Activated CD8-positive, alpha-beta memory T cell treated with anti-CD3 and anti-CD28 coated beads for 24 hours (primary cell): Measurements from ENCODE around the gene LOX.

ENCODE experiments used
- DNase-seq: peaks from one replicate; pipeline ENCODE4 v3.0.0-alpha.2; 2020

The LOX gene

GRCh38 chr5:122051569-122051968 is 26.5 kb downstream of the LOX start:
- no peak for DNase-seq

- no peak for DNase-seq
Measured at GRCh38 chr5:122050959-122051358, 27.1 kb downstream of the LOX start.

- no peak for DNase-seq
Measured at GRCh38 chr5:122040636-122041302, 37.3 kb downstream of the LOX start.

- DNase-seq = no peak
Measured at GRCh38 chr5:122036326-122036725, 41.7 kb downstream of the LOX start.

GRCh38 chr5:122035913-122036312 is 42.1 kb downstream of the LOX start:
- DNase-seq = no peak

- DNase-seq = no peak
Measured at GRCh38 chr5:122031836-122032235, 46.2 kb downstream of the LOX start.

- no peak for DNase-seq
Measured at GRCh38 chr5:122030251-122030650, 47.8 kb downstream of the LOX start.

- no peak for DNase-seq
Measured at GRCh38 chr5:122029818-122030217, 48.2 kb downstream of the LOX start.

- no peak for DNase-seq
Measured at GRCh38 chr5:122022966-122023365, 55.1 kb downstream of the LOX start.

GRCh38 chr5:122019919-122020590 is 58.0 kb downstream of the LOX start:
- no peak for DNase-seq

GRCh38 chr5:122015471-122015870 is 62.6 kb downstream of the LOX start:
- DNase-seq = no peak

GRCh38 chr5:122014236-122014935 is 63.7 kb downstream of the LOX start:
- DNase-seq = no peak
